Lower lobe of right lung (tissue), 2 donors: ENCODE results near the gene SKAP2. TPM values are rescaled to one million over a fixed set of nuclear protein-coding genes. Genes with fewer than 3 reads are reported as not detected.

Experiments used
- ATAC-seq, 2 donors: fragments of 200-7000 bp; cut with Tn5 transposase; one replicate each; pipeline ENCODE4 v1.9.1; 2020 to 2022; ENCODE audit warnings: mild to moderate bottlenecking in 2 of 2, moderate library complexity in 2 of 2
- DNase-seq: peaks from one replicate; pipeline ENCODE4 v3.0.0-alpha.2; 2020
- H3K27ac ChIP-seq: fragments of 200-600 bp; one replicate; pipeline ENCODE4 v1.8.0; 2022
- H3K27me3 ChIP-seq: fragments of 200-600 bp; one replicate; pipeline ENCODE4 v1.8.0; 2022; ENCODE audit warnings: low read depth
- H3K36me3 ChIP-seq: fragments of 200-600 bp; one replicate; pipeline ENCODE4 v1.8.0; 2022; ENCODE audit warnings: mild to moderate bottlenecking
- H3K4me1 ChIP-seq: fragments of 200-600 bp; one replicate; pipeline ENCODE4 v1.8.0; 2022
- H3K4me3 ChIP-seq: fragments of 200-600 bp; one replicate; pipeline ENCODE4 v1.8.0; 2022; ENCODE audit warnings: mild to moderate bottlenecking
- H3K9me3 ChIP-seq: fragments of 200-600 bp; one replicate; pipeline ENCODE4 v1.8.0; 2022
- intact Hi-C: fragments of 100-400 bp; cut with DNase I; formaldehyde crosslinking; loops from one replicate; pipeline ENCODE4 v1.11.0; 2022
- long read RNA-seq: library from polyadenylated mRNA; unstranded; transcript quantifications from one replicate; pipeline ENCODE4 v2.0.0, GENCODE V29; 2021
- total RNA-seq: library from RNA; stranded (reverse); fragmentation: NEBNext Ultra II Directional; extraction: Animal tissue kit (Norgen Biotek cat#: 25700); gene quantifications from one replicate; pipeline ENCODE4 v1.2.1, GENCODE V29; 2021
- TF ChIP-seq, protein P1 (sequence below): fragments of 200-600 bp; IDR thresholded peaks from one replicate; pipeline ENCODE4 v1.8.0; 2022; ENCODE audit warnings: antibody characterized with exemption, mild to moderate bottlenecking
- donor health status: DM: no; HTN: yes; CAD: no; lungs with severe emphysema.

The SKAP2 gene, protein sequence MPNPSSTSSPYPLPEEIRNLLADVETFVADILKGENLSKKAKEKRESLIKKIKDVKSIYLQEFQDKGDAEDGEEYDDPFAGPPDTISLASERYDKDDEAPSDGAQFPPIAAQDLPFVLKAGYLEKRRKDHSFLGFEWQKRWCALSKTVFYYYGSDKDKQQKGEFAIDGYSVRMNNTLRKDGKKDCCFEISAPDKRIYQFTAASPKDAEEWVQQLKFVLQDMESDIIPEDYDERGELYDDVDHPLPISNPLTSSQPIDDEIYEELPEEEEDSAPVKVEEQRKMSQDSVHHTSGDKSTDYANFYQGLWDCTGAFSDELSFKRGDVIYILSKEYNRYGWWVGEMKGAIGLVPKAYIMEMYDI
- 75.0 TPM for total RNA-seq
- long read RNA-seq, transcript SKAP2-201 (13 exons, 3,998 nt): major isoform, 117 of 142 reads
- long read RNA-seq, partial matches to known transcripts: 4 of 142 reads
- long read RNA-seq, other reads (novel, unspliced or antisense): 21 of 142 reads

DNA sequence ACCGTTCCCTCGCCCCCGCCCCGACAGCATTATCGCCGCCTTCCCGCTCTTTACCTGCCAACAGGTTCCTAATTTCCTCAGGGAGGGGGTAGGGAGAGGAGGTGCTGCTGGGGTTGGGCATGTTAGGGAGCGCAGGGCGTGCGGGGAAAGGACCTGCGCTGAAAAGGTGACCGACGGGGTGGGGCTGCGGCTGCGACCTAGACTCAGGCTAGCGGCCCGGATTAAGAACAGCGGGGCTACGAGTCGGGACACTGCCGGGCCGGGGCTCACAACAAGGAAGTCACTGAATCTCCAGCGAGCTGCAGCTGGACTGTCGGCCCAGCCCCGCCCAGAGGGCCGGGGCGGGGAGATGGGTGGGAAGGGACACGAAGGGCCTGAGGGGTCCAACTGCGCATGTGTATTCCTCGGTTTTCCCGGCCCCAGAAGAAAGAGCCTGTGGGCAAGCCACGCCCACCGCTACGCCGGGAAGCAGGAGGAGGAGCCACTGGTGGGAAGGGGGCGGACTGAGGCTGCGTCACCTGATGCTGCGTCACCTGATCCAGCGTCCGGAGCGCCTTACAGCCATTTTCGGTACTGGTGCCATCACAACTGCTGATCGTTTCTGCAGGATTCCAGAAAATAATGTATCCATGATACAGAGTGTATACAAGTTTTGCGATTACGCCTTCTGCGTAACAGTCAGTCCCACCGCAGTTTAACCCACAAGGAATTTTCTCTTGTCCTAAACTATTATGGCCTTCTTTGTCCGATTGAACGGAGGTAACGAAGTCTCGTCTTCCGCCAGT, at the start of gene SKAP2:
TSS of gene SKAP2 (minus strand) at position 282 of the 785 bp plus-strand sequence. CDS start at position 121, 161 bp downstream.
- peak within 1 kb of the TSS; percentile 76 for H3K4me3 ChIP-seq
- H3K4me1 ChIP-seq: peaks cover 32% of the 10 kb centered on the region
- H3K27me3 ChIP-seq: no peaks in the 10 kb centered on the region
- TF ChIP-seq, protein P1, sequence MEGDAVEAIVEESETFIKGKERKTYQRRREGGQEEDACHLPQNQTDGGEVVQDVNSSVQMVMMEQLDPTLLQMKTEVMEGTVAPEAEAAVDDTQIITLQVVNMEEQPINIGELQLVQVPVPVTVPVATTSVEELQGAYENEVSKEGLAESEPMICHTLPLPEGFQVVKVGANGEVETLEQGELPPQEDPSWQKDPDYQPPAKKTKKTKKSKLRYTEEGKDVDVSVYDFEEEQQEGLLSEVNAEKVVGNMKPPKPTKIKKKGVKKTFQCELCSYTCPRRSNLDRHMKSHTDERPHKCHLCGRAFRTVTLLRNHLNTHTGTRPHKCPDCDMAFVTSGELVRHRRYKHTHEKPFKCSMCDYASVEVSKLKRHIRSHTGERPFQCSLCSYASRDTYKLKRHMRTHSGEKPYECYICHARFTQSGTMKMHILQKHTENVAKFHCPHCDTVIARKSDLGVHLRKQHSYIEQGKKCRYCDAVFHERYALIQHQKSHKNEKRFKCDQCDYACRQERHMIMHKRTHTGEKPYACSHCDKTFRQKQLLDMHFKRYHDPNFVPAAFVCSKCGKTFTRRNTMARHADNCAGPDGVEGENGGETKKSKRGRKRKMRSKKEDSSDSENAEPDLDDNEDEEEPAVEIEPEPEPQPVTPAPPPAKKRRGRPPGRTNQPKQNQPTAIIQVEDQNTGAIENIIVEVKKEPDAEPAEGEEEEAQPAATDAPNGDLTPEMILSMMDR: no peak
- DNase-seq (peak; percentile 99), ATAC-seq (peak; percentile 99 to 100)
- H3K36me3 ChIP-seq: no peaks in the 10 kb centered on the region
- no peaks in the 10 kb centered on the region for H3K9me3 ChIP-seq
- intact Hi-C loops: no loop called here
- H3K27ac ChIP-seq: peak within 1 kb of the TSS; percentile 95

DNA sequence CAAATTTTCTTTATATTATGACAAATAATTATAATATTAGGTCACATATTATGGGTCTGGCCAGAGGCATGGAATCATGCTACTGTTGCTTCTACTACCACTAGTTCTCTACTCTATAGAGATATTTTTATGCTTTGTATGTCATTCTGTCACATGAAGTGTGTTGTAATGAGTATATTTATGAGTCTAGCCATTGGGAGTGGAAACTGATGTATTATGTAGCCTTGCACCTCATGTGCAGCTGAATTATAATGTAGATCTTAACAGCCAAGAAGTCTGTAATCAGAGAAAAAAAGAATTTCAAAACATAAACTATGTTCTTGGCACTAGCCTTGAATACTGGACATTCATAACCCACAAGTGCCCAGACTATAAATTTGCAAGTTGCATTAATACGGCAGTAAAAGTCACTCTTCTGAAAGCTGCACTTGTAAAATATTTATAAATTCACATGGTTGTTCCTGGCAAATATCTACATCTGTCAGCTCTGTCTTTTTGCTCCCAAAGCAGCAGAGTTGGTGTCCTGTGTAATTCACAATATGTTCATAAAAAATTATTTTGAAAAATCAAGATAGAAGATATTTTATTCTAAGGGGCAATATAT, 48.6 kb upstream of the SKAP2 start:
- Histone ChIP-seq H3K27me3 (no peaks in the 10 kb centered on the region), H3K4me3 (no peak overlapping the region), H3K4me1 (no peaks in the 10 kb centered on the region), H3K36me3 (no peaks in the 10 kb centered on the region), H3K27ac (no peak overlapping the region), H3K9me3 (no peaks in the 10 kb centered on the region)
- no peak for ATAC-seq
- no peak for DNase-seq
- TF ChIP-seq, protein P1: no peak
- intact Hi-C loops: no loop called here

- H3K36me3 ChIP-seq: no peaks in the 10 kb centered on the region
- no peak overlapping the region for H3K4me3 ChIP-seq
- DNase-seq (no peak), ATAC-seq (peak; percentile 42 to 75)
- no peak overlapping the region for H3K27ac ChIP-seq
- TF ChIP-seq, protein P1: no peak
- no peaks in the 10 kb centered on the region for H3K9me3 ChIP-seq
- H3K27me3 ChIP-seq: no peaks in the 10 kb centered on the region
- intact Hi-C loops: no loop called here
- H3K4me1 ChIP-seq: no peaks in the 10 kb centered on the region
These were observed 47.9 kb upstream of the SKAP2 start for GRCh38 chr7:26912338-26912737.

- H3K27me3 ChIP-seq: no peaks in the 10 kb centered on the region
- no peaks in the 10 kb centered on the region for H3K4me1 ChIP-seq
- TF ChIP-seq, protein P1: no peak
- intact Hi-C loops: no loop called here
- H3K36me3 ChIP-seq: no peaks in the 10 kb centered on the region
- no peak for ATAC-seq
- H3K9me3 ChIP-seq: no peaks in the 10 kb centered on the region
- DNase-seq: no peak
- H3K27ac ChIP-seq: no peak overlapping the region
- H3K4me3 ChIP-seq: no peak overlapping the region
These were observed 45.8 kb upstream of the SKAP2 start for GRCh38 chr7:26910221-26910620.

- Histone ChIP-seq H3K4me1 (no peaks in the 10 kb centered on the region), H3K27me3 (no peaks in the 10 kb centered on the region), H3K4me3 (no peak overlapping the region), H3K36me3 (no peaks in the 10 kb centered on the region), H3K9me3 (no peaks in the 10 kb centered on the region), H3K27ac (no peak overlapping the region)
- intact Hi-C loops: no loop called here
- DNase-seq (no peak), ATAC-seq (no peak)
- TF ChIP-seq, protein P1: no peak
These were observed 35.9 kb upstream of the SKAP2 start for GRCh38 chr7:26900251-26900650.
